NCI-H2081 treated with DMSO at 0.1 percent for 48 hours (cell line): ENCODE data around the gene SPATA45.

Experiments used
- DNase-seq: peaks from one replicate; lab custom pipeline; 2025; lab: John Stamatoyannopoulos, UW

The SPATA45 gene

DNA sequence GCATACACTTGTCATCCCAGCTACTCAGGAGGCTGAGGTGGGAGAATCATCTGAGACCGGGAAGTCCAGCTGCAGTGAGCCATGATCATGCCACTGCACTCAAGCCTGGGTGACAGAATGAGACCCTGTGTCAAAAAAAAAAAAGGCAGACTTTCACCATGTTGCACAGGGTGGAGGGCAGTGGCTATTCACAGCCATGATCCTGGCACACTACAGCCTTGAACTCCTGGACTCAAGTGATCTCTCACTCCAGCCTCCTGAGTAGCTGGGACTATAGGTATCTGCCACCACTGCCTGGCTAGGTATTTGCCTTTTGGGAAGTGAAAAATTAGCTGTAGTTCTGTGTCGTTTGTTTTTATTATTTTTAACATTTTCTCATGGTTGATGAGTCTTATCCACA lies 19.1 kb downstream of the SPATA45 start:
- no peak for DNase-seq

DNA sequence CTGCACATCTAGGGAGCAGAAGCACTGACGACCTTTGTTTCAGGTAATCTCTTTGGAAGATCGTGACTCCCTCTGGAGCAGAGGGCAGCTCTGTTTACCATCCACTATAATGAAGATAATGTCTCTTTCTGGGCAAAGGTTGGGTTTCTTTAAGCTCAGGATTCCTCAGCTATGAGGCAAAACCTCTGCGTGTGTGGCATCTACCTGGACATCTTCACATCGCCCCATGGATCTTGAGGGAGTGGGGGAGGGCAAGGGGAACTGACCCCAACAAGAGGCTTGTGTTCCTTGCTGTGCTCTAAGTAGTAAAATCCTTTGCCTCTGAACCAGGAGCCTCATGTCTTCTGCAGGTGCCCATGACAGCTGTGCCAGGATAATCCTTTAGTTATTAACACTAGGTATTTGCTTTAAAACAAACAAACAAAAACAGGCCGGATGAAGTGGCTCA lies 19.6 kb downstream of the SPATA45 start:
- DNase-seq = no peak

DNA sequence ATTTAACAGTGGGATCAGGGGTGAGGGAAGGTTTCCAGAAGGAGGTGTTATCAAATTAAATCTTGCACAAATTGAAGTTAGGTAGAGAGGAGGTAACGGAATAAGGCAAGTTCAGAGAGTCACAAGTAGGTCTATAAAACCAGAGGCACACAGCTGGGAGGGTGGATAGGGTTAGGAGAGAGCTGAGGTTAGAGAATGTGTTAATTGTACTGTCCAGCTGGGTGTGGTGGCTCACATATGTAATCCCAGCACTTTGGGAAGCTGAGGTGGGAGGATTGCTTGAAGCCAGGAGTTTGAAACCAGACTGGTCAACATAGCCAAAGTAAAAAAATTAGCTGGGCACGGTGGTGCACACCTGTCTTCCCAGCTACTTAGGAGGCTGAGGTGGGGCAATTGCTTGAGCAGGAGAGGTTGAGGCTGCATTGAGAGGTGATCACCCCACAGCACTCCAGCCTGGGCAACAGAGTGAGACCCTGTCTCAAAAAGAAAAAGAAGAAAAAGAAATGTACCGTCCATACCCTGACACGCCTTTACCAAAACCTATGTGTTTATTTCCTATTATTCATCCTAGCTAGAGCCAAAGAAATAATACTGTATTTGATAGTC lies 20.2 kb downstream of the SPATA45 start:
- DNase-seq = no peak

DNA sequence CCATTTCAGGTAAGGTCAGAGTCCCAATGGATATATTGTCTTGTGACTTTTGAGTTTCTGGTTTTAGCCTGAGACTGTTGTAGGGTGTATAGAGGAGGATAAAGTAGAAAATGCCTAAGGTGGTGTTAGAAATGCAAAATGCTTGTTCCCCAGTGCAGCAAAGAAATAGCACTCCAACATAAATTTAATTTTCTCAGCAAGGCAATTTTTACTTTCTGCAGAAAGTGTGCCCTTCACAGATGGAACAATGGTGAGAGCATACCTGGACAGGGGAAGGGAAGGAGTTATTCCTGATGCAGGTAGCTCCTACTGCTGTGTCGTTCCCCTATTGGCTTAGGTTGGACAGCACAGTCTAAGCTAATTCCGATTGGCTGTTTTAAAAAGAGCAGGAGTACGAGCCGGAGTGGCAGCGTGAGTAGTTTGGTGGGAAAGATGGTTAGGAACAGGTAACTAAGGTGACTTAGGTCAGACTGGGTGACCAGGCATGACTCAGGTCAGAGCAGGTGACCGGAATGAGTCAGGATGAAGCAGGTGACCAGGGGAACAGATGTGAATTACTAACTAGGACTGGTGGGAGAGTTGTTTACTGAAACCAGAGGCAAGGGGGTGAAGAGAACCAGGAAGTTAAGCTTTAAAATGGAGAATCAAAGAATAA lies 21.5 kb downstream of the SPATA45 start:
- DNase-seq = no peak

DNA sequence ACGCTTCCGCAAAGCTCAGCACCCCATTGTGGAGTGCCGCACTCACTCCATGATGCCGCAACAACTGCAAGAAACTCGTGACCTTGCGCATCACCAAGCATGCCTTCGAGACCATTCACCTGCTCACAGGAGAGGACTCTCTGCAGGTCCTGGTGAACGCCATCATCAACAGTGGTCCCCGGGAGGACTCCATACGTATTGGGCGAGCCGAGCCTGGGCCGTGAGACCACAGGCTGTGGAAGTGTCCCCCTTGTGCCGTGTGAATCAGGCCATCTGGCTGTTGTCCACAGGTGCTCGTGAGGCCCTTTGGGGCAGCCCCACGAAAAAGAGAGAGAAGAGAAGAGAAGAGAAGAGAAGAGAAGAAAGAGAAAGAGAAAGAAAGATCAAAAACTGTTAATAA lies 23.2 kb downstream of the SPATA45 start:
- no peak for DNase-seq

DNA sequence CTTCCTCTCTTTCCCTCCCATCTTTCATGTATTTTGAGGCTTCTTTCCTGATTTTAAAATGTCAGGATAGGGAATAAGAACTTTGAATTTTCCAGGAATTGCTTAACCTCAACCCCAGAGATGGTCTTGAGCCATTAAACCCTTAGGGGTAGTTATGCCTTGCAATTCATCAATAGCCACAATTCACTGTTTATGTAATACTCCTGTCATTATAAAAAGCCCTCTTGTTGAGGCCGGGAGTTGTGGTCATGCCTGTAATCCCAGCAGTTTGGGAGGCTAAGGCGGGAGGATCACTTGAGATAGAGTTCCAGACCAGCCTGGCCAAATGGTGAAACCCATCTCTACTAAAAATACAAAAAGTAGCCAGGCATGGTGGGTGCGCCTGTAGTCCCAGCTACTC lies 24.5 kb downstream of the SPATA45 start:
- no peak for DNase-seq

DNA sequence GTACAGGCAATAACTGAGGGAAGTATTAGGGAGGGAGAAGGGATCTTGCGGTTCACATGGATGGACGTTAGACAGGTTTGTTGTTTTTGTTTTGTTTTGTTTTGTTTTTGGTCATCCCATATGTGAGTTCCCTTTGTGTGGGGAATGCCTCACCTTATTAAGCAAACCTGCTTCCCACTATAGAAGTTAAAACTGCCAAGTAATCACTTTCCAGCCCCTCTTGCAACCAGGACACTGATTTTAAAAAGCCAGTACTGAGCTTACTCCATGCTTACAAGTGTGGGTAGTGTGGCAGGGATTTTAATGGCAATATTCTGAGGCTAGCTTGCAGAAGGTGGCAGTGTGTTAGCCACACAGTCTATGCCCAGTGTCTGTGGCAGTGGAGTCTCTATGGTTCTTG lies 26.5 kb downstream of the SPATA45 start:
- no peak for DNase-seq

DNA sequence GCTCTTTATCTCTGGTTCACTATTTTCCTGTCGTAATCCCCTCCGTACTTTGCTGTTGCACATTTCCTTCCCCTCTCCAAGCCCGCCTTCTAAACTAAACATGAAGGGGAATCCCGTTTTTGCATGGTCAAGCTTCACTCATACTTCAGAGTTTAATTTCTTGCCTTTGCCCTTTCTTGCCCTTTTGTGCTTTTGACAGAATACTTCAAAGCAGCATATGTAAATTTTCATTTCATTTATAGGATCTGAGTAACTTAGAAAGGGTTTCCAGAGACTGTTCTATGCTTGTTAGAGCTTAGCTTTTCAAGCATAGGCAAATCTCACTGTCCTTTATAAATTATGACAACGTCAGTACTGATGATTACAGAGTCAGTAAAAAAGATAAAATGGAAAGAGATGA lies 27.7 kb downstream of the SPATA45 start:
- DNase-seq = no peak

DNA sequence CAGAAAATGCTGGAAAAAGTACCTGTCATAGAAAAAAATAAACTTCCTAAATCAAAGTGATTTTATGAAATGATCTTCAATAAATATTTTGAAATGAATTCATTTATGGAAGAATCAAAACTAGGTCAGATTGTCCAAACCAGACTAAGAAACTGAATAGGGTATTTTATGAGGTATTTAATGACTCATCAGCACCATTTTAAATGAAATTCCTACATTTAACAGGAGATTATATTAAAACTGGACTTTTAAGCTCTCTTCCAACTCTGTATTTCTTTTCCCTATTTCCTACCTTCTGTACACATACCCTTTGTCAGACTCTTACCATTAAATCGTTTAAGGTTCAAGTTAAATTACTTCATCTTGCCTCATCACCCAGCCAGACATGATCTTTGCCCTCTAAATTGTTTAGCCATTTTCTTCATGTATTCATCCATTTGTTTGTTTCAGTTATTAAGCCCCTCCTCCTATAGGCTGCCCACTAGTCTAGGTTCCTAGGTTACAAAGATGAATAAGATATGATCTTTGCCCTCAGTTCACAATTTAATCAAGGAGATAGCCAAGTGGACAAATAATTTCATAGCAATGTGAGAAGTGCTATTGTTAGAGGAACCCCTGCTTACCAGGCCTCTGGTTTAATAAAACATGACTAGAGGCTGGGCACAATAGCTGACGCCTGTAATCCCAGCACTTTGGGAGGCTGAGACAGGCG lies 30.7 kb downstream of the SPATA45 start:
- DNase-seq = no peak

DNA sequence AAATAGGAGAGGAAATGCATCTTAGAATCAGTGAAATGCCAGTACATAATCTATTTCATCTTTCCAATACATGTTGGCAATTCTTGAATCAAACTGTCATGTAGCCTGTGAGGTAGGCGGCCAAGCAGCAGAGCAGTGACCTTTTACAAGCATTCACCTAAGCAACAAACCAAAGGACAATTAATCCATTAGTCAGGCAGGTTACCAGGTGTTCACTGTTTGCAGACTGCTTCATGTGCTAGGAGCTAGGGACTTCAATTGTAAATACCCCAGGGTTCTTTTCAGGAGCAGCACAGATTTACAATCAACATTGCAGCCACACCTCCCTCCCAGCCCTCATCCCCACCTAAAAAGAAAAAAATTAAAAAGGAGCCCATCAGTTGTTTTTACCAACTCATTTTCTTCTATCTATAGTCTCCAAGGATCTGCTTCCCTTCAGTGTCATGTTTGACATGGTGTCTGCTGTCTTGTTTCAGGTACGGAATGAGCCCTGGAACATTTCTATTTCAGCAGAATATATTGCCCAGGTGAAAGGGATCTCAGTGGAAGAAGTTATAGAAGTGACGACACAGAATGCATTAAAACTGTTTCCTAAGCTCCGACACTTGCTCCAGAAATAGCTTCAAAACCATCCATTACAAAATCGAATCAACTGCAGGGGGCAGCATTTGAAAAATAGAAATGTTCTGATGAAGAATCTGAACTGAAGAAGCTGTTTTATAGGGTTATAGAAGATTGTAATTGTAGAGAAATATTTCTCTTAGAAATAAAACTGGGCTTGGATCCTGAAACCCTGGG lies 32.7 kb downstream of the SPATA45 start:
- peak; percentile 67 for DNase-seq

DNA sequence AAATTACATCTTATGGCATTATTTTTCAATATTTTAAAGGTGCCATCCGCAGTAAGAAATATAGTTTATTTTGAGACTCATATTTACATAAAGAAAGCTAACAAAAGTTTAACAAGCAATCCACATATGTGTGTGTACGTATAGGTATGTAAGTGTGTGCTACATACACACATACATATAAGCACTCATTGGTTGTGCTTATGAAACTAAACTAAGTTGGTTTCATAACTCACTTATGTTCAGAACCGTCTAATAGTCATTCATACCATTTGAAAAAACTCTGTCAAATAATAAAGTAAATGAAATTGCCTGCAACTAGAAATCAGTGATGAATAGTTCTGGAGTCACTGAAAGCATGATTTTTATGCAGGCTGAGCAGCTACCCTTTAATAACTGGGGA lies 41.7 kb downstream of the SPATA45 start:
- DNase-seq = no peak

DNA sequence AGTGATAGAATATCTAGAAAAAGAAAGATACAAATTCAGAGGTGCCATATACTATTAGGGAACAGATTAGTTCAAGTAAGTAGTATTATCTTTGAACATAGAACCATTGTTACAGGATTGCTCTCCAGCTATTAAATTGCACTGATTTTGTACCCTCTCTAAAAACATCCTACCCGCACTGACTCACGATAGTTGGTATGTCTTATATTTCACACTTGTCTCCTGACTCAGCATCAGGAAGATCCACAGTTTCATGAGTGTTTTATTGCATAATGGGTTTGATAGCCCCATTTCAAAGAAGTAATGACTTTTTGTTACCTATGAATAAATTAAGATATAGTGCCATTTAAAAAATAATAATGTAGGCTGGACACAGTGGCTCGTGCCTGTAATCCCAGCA lies 49.8 kb downstream of the SPATA45 start:
- no peak for DNase-seq

DNA sequence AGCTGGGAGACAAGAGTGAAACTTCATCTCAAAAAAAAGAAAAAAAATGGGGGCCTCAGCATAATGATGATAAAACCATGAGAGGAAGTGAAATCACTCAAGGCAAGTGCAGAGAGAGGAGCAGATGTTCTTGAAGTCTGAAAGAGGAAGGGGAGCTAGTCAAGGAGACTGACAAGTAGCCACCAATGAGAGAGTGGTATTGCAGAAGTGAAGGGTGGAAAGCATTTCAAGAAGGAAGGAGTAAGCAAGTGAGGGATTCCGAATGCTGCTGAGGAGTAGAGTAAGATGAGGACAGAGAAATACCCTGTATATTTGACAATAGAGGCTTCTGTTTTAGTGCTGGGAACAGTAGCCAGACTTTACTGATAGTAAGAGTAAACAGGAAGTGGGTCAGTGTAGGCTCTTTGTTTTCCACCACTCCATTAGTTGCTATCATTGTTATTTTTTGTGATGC lies 52.9 kb downstream of the SPATA45 start:
- no peak for DNase-seq

DNA sequence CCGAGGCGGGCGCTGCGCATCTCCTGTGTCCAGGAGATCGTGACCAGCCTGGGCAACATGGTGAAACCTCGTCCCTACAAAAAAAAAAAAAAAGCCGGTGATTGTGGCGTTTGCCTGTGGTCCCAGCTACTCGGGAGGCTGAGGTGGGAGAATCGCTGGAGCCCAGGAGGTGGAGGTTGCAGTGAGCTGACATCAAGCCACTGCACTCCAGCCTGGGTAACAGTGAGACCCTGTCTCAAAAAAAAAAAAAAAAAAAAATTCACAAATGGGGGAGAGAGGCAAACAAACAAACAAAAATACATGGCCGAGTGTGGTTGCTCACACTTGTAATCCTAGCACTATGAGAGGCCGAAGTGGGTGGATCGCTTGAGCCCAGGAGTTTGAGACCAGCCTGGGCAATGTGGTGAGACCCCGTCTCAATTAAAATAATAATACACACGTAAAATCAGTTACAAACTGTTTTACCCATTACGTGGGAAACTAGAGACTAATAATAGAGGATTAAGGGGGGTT lies 55.0 kb downstream of the SPATA45 start:
- no peak for DNase-seq

DNA sequence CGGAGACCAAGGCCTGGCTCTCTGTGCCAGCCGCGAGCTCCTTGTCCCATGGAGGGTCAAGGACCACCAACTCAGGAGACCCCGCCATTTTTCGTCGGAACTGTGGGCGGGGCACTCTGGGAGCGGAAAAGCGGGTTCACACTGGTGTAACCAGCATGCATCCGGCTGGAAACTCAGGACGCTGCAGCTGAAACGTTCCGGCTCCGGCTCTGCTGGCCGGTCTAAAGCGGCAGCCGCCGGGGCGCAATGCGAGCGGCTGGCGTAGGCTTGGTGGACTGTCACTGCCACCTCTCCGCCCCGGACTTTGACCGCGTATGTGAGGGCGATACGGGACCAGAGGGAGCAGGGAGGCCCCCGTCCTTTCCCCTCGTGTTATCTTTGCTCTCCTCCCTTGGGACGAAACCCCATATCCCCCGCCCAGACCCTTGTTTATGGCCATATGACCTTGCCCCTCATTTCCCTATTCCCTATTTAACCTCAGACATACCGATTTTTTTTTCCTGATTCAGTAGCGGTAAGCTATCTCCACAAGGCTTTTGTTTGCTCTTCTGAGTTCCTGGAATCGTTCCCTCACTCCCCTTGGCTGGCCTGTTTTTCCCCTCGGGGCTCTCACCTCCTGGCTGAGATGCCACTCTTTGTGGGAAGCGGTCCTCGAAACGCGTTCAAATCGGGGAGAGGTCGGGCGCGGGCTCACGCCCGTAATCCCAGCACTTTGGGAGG lies 55.6 kb downstream of the SPATA45 start, which contains the start of the genes NSL1 and TATDN3:
TSS of gene NSL1 (minus strand) at position 102 of the 720 bp plus-strand sequence. CDS start at position 88, 14 bp downstream.
TSS of gene TATDN3 (plus strand) at position 219 of the 720 bp plus-strand sequence. CDS start at position 247, 28 bp downstream.
- DNase-seq = peak; percentile 46

DNA sequence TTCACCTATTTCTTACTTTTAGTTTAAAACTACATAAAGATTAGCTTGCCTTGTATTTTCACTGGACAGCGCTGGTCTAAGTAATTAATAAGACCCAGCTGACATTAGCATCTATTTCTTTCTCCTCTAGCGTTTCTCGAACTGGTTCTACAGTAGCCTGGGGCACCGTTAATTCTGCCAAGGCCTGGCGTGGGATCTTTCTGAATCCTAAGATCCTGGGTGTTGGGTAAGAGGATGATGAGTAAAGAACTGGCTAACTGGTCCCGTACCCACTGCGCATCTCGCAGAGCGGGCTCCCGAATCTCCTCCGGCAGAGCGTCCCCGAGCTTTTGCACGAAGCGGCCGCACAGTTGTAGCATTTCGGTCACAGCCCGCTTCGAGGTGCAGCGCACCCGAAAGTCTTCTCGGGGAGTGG lies 56.2 kb downstream of the SPATA45 start:
- DNase-seq = no peak

DNA sequence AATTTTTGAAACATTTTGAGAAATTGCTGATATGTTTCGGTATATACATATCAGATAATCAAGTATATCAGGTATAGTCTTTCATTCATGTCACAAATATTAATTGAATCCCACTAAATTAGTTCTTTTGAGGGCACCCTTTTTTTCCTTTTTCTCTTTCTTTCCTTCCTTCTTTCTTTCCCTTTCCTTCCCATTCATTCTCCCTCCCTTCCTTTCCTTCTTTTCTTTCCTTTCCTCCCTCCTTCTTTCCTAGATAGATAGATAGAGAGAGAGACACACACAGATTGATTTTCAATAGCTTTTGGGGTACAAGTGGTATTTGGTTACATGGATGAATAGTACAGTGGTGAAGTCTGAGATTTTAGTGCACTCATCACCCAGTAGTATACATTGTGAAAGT lies 61.6 kb downstream of the SPATA45 start:
- no peak for DNase-seq

DNA sequence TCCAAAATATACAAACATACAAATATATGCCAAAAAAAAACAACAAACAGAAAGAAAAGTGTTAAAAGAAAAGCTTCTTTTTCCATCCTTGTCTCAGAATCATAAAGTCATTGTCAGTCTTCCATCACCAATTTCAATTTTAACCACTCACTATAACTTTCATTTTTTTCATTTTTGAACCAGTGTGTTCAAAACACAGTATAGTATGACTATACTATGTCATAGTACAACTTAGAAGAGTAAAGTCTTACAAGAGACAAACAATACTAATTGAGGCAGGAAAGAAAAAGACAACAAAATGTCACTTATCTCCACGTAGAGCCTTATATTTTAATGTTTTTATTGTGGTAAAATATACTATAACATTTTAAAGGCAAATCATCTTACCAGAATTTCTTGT lies 63.5 kb downstream of the SPATA45 start:
- DNase-seq = no peak

DNA sequence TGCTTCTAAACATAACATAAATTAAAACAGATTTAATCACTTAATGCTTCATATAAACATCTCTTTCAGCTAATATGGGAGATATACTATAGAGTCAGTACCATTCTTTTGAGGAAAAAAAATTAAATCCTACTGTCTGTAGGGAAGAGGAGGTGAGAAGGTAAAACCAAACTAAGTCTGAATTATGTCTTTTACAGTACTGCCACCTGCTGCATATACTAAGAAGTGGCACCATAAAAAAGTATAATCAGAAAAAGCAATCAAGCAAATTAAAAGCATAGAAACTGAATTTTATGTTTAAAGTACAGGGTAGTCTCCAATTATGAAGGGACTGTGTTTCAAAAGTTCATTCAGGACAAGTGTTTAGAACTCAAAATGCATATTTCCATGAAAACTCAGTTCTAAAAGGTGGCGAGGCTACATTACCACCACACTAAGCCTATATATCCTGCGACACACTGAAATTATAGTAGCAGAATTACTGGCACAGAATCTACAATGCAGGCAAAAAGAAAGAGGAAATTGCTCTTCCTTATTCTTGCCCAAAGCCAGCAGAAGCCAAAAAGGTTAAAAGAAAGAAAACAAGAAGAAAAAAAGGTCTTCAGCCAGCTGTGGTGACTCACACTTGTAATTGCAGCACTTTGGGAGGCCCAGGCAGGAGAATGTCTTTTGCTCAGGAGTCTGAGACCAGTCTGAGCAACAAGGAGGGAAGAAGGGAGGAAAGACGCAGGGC lies 64.9 kb downstream of the SPATA45 start:
- no peak for DNase-seq

DNA sequence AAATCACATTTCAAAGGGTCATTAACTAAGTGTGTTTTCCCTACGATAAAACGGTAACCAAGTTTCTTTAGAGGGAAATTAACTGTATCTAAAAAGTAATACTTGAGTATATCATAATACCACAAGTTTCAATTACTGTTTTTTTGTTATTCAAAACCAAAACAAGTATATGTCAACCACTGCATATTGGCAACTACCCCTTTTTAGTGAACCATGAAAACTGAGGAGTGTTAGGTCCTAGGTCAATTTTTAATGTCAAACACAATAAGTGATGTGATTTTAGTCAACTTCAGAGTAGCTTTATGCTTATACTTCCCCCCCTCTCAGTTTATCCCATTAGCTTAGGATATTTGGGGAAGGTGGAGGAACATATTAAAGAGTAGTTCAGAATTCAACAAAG lies 66.2 kb downstream of the SPATA45 start:
- no peak for DNase-seq

DNA sequence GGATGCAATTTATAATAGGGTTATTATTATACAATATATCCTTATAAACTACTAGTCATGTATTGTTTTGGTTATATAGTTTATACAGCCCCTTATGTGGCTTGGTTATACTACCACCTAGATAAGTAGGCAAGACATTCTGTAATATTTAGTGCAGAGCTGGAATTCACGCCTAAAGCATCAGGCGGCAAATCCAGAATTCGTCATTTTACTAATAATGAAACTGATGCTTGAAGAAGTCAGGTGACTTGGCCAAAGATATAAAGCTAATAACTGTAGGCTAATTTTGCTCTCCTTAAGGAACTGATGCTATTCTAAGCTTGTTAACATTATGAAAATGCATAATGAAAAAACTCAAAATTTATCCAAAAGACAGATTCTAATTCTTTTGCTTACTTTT lies 66.7 kb downstream of the SPATA45 start:
- no peak for DNase-seq
